ENCODE data around the gene ATXN2. TPM values are rescaled to one million over a fixed set of nuclear protein-coding genes. Genes with fewer than 3 reads are reported as not detected.

ATXN2 gene
- total and polyA plus RNA-seq, 3 donors from 2014 or later = 61.4 to 165 (median 145) TPM

DNA sequence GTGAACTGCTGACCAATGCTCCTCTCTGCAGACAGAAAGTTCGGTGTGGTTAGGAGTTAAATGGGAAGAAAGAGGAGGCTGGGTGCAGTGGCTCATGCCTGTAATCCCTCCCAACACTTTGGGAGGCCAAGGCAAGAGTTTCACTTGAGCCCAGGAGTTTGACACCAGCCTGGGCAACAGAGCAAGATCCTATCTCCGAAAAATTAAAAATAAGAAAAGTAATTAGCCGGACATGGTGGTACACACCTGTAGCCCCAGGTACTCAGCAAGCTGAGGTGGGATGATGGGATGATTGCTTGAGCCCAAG is 19.0 kb downstream of the ATXN2 start:
- DNase-seq = no peak
- 77 to 86% methylated on average over 3 of the region's 3 CpGs for WGBS, 2 donors
- Histone ChIP-seq H3K4me3 (no peak overlapping the region), H3K4me1 (peaks cover 3% of the 10 kb centered on the region), H3K36me3 (ENCODE audit: low read depth, missing control alignments) (no peaks in the 10 kb centered on the region), H3K27me3 (no peaks in the 10 kb centered on the region), H3K9me3 (no peaks in the 10 kb centered on the region), H3K27ac (no peak overlapping the region)
- TF ChIP-seq CTCF (IDR thresholded peaks at IDR 0.05) (no peak), POLR2A (IDR thresholded peaks at IDR 0.05) (no peak)
- intact Hi-C loops (cut with DNase I; ENCODE audit: low total_unique reads) = no loop called here

GRCh38 chr12:111578971-111579340 is 20.2 kb downstream of the ATXN2 start:
- 80 to 81% methylated on average over 2 of the region's 2 CpGs for WGBS, 2 donors

GRCh38 chr12:111578276-111578970 is 20.7 kb downstream of the ATXN2 start:
- Histone ChIP-seq H3K4me1 (peaks cover 9% of the 10 kb centered on the region), H3K27me3 (no peaks in the 10 kb centered on the region), H3K36me3 (ENCODE audit: low read depth, missing control alignments) (no peaks in the 10 kb centered on the region), H3K4me3 (no peak overlapping the region), H3K27ac (no peak overlapping the region), H3K9me3 (no peaks in the 10 kb centered on the region)
- DNase-seq = no peak
- no peak for TF ChIP-seq CTCF (IDR thresholded peaks at IDR 0.05)
- no peak for TF ChIP-seq POLR2A (IDR thresholded peaks at IDR 0.05)
- WGBS, 2 donors = 87 to 90% methylated on average over 4 of the region's 4 CpGs
- intact Hi-C loops (cut with DNase I; ENCODE audit: low total_unique reads) = no loop called here

More at GRCh38 chr12:111578971-111579340, 20.2 kb downstream of the ATXN2 start:
- H3K27me3 ChIP-seq = no peaks in the 10 kb centered on the region
- intact Hi-C loops (cut with DNase I; ENCODE audit: low total_unique reads) = no loop called here
- TF ChIP-seq CTCF (IDR thresholded peaks at IDR 0.05) = no peak
- no peak for TF ChIP-seq POLR2A (IDR thresholded peaks at IDR 0.05)
- H3K9me3 ChIP-seq = no peaks in the 10 kb centered on the region
- H3K27ac ChIP-seq = no peak overlapping the region
- no peaks in the 10 kb centered on the region for H3K36me3 ChIP-seq (ENCODE audit: low read depth, missing control alignments)
- peaks cover 9% of the 10 kb centered on the region for H3K4me1 ChIP-seq
- H3K4me3 ChIP-seq = no peak overlapping the region
- no peak for DNase-seq

- intact Hi-C loops (cut with DNase I; ENCODE audit: low total_unique reads) = no loop called here
Observed at GRCh38 chr12:111574797-111575443, 24.2 kb downstream of the ATXN2 start.

More at GRCh38 chr12:111574797-111575443, 24.2 kb downstream of the ATXN2 start:
- no peak for TF ChIP-seq POLR2A (IDR thresholded peaks at IDR 0.05)
- TF ChIP-seq CTCF (IDR thresholded peaks at IDR 0.05) = no peak
- Histone ChIP-seq H3K27me3 (no peaks in the 10 kb centered on the region), H3K4me1 (peaks cover 14% of the 10 kb centered on the region), H3K9me3 (no peaks in the 10 kb centered on the region), H3K27ac (no peak overlapping the region), H3K36me3 (ENCODE audit: low read depth, missing control alignments) (no peaks in the 10 kb centered on the region), H3K4me3 (no peak overlapping the region)
- 43 to 63% methylated on average over 7 of the region's 7 CpGs for WGBS, 2 donors
- DNase-seq = no peak
